SK-N-SH (cell line): ENCODE data around the gene AXIN1.

Source experiments
- CTCF ChIP-seq: fragments of 200-600 bp; sonication (generic); IDR thresholded peaks from 2 replicates; pipeline ENCODE4 v1.6.1; 2017; ENCODE audit warnings: antibody characterized with exemption, mild to moderate bottlenecking, moderate library complexity
- EP300 ChIP-seq, 2 experiments: IDR thresholded peaks; 2 replicates each; pipeline versions ENCODE4 v1.4.0 to v1.6.1; 2012; ENCODE audit warnings: borderline replicate concordance in 1 of 2, low read depth in 1 of 2, low read length in 1 of 2
- FOXM1 ChIP-seq: IDR thresholded peaks from 2 replicates; pipeline ENCODE4 v1.4.0; 2012; ENCODE audit warnings: low read depth, mild to moderate bottlenecking
- JUND ChIP-seq: IDR thresholded peaks from 2 replicates; pipeline ENCODE4 v1.4.0; 2012
- MAX ChIP-seq: IDR thresholded peaks from 2 replicates; pipeline ENCODE4 v1.4.0; 2012; ENCODE audit warnings: low read depth
- POLR2AphosphoS5 ChIP-seq: IDR thresholded peaks from 2 replicates; pipeline ENCODE4 v1.6.1; 2012; ENCODE audit warnings: low read depth, low read length
- RCOR1 ChIP-seq: fragments of 150-350 bp; IDR thresholded peaks from 2 replicates; pipeline ENCODE4 v1.6.1; 2017; ENCODE audit warnings: antibody characterized with exemption, low read length
- RFX5 ChIP-seq: IDR thresholded peaks from 2 replicates; pipeline ENCODE4 v1.6.1; 2012; ENCODE audit warnings: mild to moderate bottlenecking, improper control_type of control experiment, low read length
- SIN3A ChIP-seq: IDR thresholded peaks from 2 replicates; pipeline ENCODE4 v1.6.1; 2012; ENCODE audit warnings: low read depth, mild to moderate bottlenecking, low read length, moderate library complexity, borderline replicate concordance

GRCh38 chr16:398561-399339 lies 46.2 kb upstream of the AXIN1 start:
- no peak for TF ChIP-seq MAX
- TF ChIP-seq JUND = no peak
- TF ChIP-seq POLR2AphosphoS5 = no peak
- no peak for TF ChIP-seq RFX5
- TF ChIP-seq RCOR1 = no peak
- no peak for TF ChIP-seq CTCF
- TF ChIP-seq EP300 (IDR thresholded peaks at IDR 0.05; ENCODE audit: borderline replicate concordance in 1 of 2, low read depth in 1 of 2, low read length in 1 of 2) = no peak
- no peak for TF ChIP-seq SIN3A
- TF ChIP-seq FOXM1 = no peak
